H4 (cell line): ENCODE data around the gene SLC4A5. TPM values are rescaled to one million over a fixed set of nuclear protein-coding genes. Genes with fewer than 3 reads are reported as not detected.

Source experiments
- DNase-seq: peaks from one replicate; pipeline ENCODE4 v3.0.0-alpha.2; 2015; ENCODE audit warnings: low spot score
- total RNA-seq: library from RNA; depleted of rRNA; stranded (reverse); fragments of >200 nt; shearing (Covaris generic); gene quantifications from 2 replicates; pipeline ENCODE4 v1.2.3, GENCODE V29; 2014

Gene SLC4A5
- total RNA-seq, 1 experiment from 2014 or later = 0.23 TPM

GRCh38 chr2:74269667-74270066, 73.5 kb downstream of the SLC4A5 start:
- no peak for DNase-seq

GRCh38 chr2:74267068-74267467, 76.1 kb downstream of the SLC4A5 start:
- peak; percentile 39 for DNase-seq

GRCh38 chr2:74264281-74264680, 78.9 kb downstream of the SLC4A5 start:
- no peak for DNase-seq

- no peak for DNase-seq
These were observed 80.5 kb downstream of the SLC4A5 start for GRCh38 chr2:74262681-74263080.

- peak; percentile 48 for DNase-seq
These were observed 81.9 kb downstream of the SLC4A5 start for GRCh38 chr2:74261204-74261864.

- no peak for DNase-seq
These were observed 82.7 kb downstream of the SLC4A5 start for GRCh38 chr2:74260495-74260894.

GRCh38 chr2:74259733-74260132, 83.5 kb downstream of the SLC4A5 start:
- no peak for DNase-seq

- no peak for DNase-seq
These were observed 84.0 kb downstream of the SLC4A5 start for GRCh38 chr2:74259191-74259590.

GRCh38 chr2:74255660-74256213, 87.5 kb downstream of the SLC4A5 start:
- DNase-seq = no peak

GRCh38 chr2:74253971-74254310, 89.3 kb downstream of the SLC4A5 start:
- DNase-seq = no peak

GRCh38 chr2:74253306-74253970, 89.8 kb downstream of the SLC4A5 start:
- no peak for DNase-seq

- no peak for DNase-seq
These were observed 90.4 kb downstream of the SLC4A5 start for GRCh38 chr2:74252862-74253261.

GRCh38 chr2:74252036-74252435, 91.2 kb downstream of the SLC4A5 start:
- no peak for DNase-seq

GRCh38 chr2:74250189-74250631, 93.0 kb downstream of the SLC4A5 start:
- DNase-seq = peak; percentile 34

- no peak for DNase-seq
These were observed 93.7 kb downstream of the SLC4A5 start for GRCh38 chr2:74249406-74250122.

- no peak for DNase-seq
These were observed 96.6 kb downstream of the SLC4A5 start for GRCh38 chr2:74246496-74247195.

GRCh38 chr2:74244286-74244685, 98.9 kb downstream of the SLC4A5 start:
- no peak for DNase-seq

- no peak for DNase-seq
These were observed 100.7 kb downstream of the SLC4A5 start for GRCh38 chr2:74242354-74243071.

GRCh38 chr2:74239346-74239745, 103.9 kb downstream of the SLC4A5 start:
- no peak for DNase-seq

- DNase-seq = no peak
These were observed 104.3 kb downstream of the SLC4A5 start for GRCh38 chr2:74238879-74239278.

GRCh38 chr2:74235041-74235440, 108.2 kb downstream of the SLC4A5 start:
- DNase-seq = no peak
